ENCODE data around the gene VPS18. TPM values are rescaled to one million over a fixed set of nuclear protein-coding genes. Genes with fewer than 3 reads are reported as not detected.

The VPS18 gene
- total RNA-seq, 1 experiment from 2014 or later = 17.3 TPM

- Histone ChIP-seq H3K27me3 (peaks cover 27% of the 10 kb centered on the region), H3K4me3 (peak overlapping the region; percentile 56), H3K4me1 (peaks cover 17% of the 10 kb centered on the region; the same call in 1 of the 2 replicates), H3K27ac (no peak overlapping the region), H3K36me3 (no peaks in the 10 kb centered on the region), H3K9me3 (replicated peaks) (no peaks in the 10 kb centered on the region)
- peak; percentile 77 to 78 for DNase-seq
Observed at GRCh38 chr15:40929660-40930429, 35.6 kb downstream of the VPS18 start.

GRCh38 chr15:40930430-40931299 is 36.4 kb downstream of the VPS18 start:
- no peaks in the 10 kb centered on the region for H3K9me3 ChIP-seq (replicated peaks)
- DNase-seq = peak; percentile 32 to 37
- H3K27ac ChIP-seq = no peak overlapping the region
- H3K4me1 ChIP-seq = peaks cover 17% of the 10 kb centered on the region; the same call in 1 of the 2 replicates
- peaks cover 21% of the 10 kb centered on the region for H3K27me3 ChIP-seq
- no peaks in the 10 kb centered on the region for H3K36me3 ChIP-seq
- peak overlapping the region; percentile 56 for H3K4me3 ChIP-seq

GRCh38 chr15:40931300-40932142 is 37.3 kb downstream of the VPS18 start:
- Histone ChIP-seq H3K4me3 (no peak overlapping the region), H3K4me1 (peaks cover 10% of the 10 kb centered on the region; the same call in 1 of the 2 replicates), H3K9me3 (replicated peaks) (no peaks in the 10 kb centered on the region), H3K36me3 (no peaks in the 10 kb centered on the region), H3K27me3 (peaks cover 17% of the 10 kb centered on the region), H3K27ac (no peak overlapping the region)
- DNase-seq = no peak

- no peak overlapping the region for H3K4me3 ChIP-seq
- H3K27me3 ChIP-seq = peaks cover 11% of the 10 kb centered on the region
- no peak for DNase-seq
- no peak overlapping the region for H3K27ac ChIP-seq
- no peaks in the 10 kb centered on the region for H3K36me3 ChIP-seq
- no peaks in the 10 kb centered on the region for H3K9me3 ChIP-seq (replicated peaks)
- H3K4me1 ChIP-seq = peaks cover 8% of the 10 kb centered on the region; the same call in 1 of the 2 replicates
Observed at GRCh38 chr15:40932156-40932555, 37.9 kb downstream of the VPS18 start.

- H3K9me3 ChIP-seq (replicated peaks) = no peaks in the 10 kb centered on the region
- H3K27me3 ChIP-seq = peaks cover 10% of the 10 kb centered on the region
- no peak overlapping the region for H3K4me3 ChIP-seq
- peaks cover 9% of the 10 kb centered on the region; the same call in 1 of the 2 replicates for H3K4me1 ChIP-seq
- no peak for DNase-seq
- H3K36me3 ChIP-seq = no peaks in the 10 kb centered on the region
- H3K27ac ChIP-seq = no peak overlapping the region
Observed at GRCh38 chr15:40932649-40933516, 38.6 kb downstream of the VPS18 start.

GRCh38 chr15:40933517-40933902 is 39.3 kb downstream of the VPS18 start:
- H3K4me1 ChIP-seq = peaks cover 9% of the 10 kb centered on the region; the same call in 1 of the 2 replicates

GRCh38 chr15:40934457-40934856 is 40.2 kb downstream of the VPS18 start:
- no peaks in the 10 kb centered on the region for H3K9me3 ChIP-seq (replicated peaks)
- H3K4me1 ChIP-seq = peaks cover 9% of the 10 kb centered on the region; the same call in 1 of the 2 replicates
- H3K27me3 ChIP-seq = peaks cover 10% of the 10 kb centered on the region
- H3K27ac ChIP-seq = no peak overlapping the region
- no peaks in the 10 kb centered on the region for H3K36me3 ChIP-seq
- DNase-seq = no peak
- no peak overlapping the region for H3K4me3 ChIP-seq

More at GRCh38 chr15:40933517-40933902, 39.3 kb downstream of the VPS18 start:
- Histone ChIP-seq H3K4me3 (no peak overlapping the region), H3K27me3 (peaks cover 10% of the 10 kb centered on the region), H3K36me3 (no peaks in the 10 kb centered on the region), H3K27ac (no peak overlapping the region), H3K9me3 (replicated peaks) (no peaks in the 10 kb centered on the region)
- no peak for DNase-seq

GRCh38 chr15:40936234-40936708 is 42.0 kb downstream of the VPS18 start:
- DNase-seq = no peak
- Histone ChIP-seq H3K4me3 (no peak overlapping the region), H3K4me1 (peaks cover 16% of the 10 kb centered on the region), H3K36me3 (no peaks in the 10 kb centered on the region), H3K27ac (no peak overlapping the region), H3K27me3 (peaks cover 4% of the 10 kb centered on the region; the same call in 1 of the 2 replicates), H3K9me3 (replicated peaks) (no peaks in the 10 kb centered on the region)

- Histone ChIP-seq H3K4me3 (no peak overlapping the region), H3K4me1 (peaks cover 16% of the 10 kb centered on the region), H3K9me3 (replicated peaks) (no peaks in the 10 kb centered on the region), H3K36me3 (no peaks in the 10 kb centered on the region), H3K27ac (no peak overlapping the region), H3K27me3 (no peaks in the 10 kb centered on the region)
- peak in 1 of 2 experiments; percentile 42 for DNase-seq
Observed at GRCh38 chr15:40936709-40937666, 42.7 kb downstream of the VPS18 start.

- Histone ChIP-seq H3K27ac (no peak overlapping the region), H3K27me3 (no peaks in the 10 kb centered on the region), H3K4me1 (peaks cover 20% of the 10 kb centered on the region), H3K9me3 (replicated peaks) (no peaks in the 10 kb centered on the region), H3K36me3 (no peaks in the 10 kb centered on the region), H3K4me3 (no peak overlapping the region)
- no peak for DNase-seq
Observed at GRCh38 chr15:40937762-40938535, 43.7 kb downstream of the VPS18 start.

GRCh38 chr15:40938536-40938870 is 44.3 kb downstream of the VPS18 start:
- DNase-seq = no peak
- H3K36me3 ChIP-seq = no peaks in the 10 kb centered on the region
- no peaks in the 10 kb centered on the region for H3K9me3 ChIP-seq (replicated peaks)
- H3K4me3 ChIP-seq = no peak overlapping the region
- no peaks in the 10 kb centered on the region for H3K27me3 ChIP-seq
- peaks cover 20% of the 10 kb centered on the region for H3K4me1 ChIP-seq
- no peak overlapping the region for H3K27ac ChIP-seq

- H3K27ac ChIP-seq = no peak overlapping the region
- peaks cover 20% of the 10 kb centered on the region for H3K4me1 ChIP-seq
- peak in 1 of 2 experiments; percentile 34 for DNase-seq
- H3K36me3 ChIP-seq = no peaks in the 10 kb centered on the region
- no peaks in the 10 kb centered on the region for H3K9me3 ChIP-seq (replicated peaks)
- peak overlapping the region; percentile 20; the same call in 1 of the 2 replicates for H3K4me3 ChIP-seq
- no peaks in the 10 kb centered on the region for H3K27me3 ChIP-seq
Observed at GRCh38 chr15:40940296-40940801, 46.1 kb downstream of the VPS18 start.
